Stimulated activated CD4-positive, alpha-beta T cell treated with anti-CD3 and anti-CD28 coated beads, Interleukin-12 subunit alpha, Interleukin-12 subunit beta, amount 100 ng/mL, for 48 hours (primary cell): ENCODE measurements around the gene EXO1.

Experiments
- DNase-seq, 3 donors: peaks; one replicate each; pipeline ENCODE4 v3.0.0-alpha.2; 2020; ENCODE audit warnings: low read depth in 2 of 3, low spot score in 1 of 3

The EXO1 gene

DNA sequence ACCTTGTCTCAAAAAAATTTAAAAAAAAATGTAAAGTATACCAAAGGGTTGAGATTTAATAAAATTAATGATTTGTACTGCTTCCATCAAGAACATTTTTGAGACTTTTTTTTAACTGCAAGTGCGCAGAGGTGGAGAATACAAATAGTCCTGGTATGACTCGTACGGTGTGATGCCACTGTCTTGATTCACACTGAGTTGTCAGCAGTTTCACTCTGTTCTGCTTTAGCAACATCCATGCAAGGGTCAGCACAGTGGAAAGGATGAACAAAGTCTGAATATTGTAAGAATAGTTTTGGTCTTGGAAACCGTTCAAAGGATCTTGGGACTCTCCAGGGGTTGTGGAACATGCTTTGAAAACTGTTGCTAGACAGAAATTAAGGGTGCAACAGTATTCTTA lies 40.2 kb downstream of the EXO1 start:
- DNase-seq, result no peak

DNA sequence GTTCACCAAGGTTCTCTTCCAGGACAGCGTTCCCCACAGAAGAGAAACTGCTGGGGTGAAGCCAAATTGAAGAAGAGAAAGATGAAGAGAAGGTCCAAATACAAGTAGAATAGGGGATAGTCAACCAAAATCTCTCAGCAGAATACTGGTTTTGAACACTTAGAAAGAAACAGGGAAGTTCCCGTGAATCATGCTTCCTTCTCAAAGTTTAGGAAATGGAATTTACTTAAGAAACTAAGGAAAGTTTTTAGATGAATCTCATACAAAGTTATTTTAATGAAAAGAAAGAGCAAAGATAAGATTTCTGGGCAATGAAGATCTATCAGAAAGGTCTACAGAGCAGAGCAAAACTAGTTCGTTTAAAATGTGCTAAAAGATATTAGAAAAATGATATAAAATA lies 43.3 kb downstream of the EXO1 start:
- DNase-seq, result no peak

DNA sequence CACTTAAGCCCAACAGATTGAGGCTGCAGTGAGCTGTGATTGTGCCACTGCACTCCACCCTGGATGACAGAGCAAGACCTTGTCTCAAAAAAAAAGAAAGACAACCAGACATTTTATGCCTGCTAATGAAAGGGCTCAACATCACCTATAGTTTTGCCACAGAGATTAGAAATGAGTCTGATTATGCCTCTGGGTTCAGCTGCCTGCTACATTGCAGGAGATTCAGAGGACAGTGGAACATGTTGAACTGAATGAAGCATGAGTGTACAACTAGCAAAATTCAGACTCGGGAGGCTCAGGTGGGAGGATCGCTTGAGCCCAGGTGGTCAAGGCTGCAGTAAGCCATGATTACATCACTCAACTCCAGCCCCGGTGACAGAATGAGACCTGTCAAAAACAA lies 46.0 kb downstream of the EXO1 start:
- DNase-seq, result no peak

DNA sequence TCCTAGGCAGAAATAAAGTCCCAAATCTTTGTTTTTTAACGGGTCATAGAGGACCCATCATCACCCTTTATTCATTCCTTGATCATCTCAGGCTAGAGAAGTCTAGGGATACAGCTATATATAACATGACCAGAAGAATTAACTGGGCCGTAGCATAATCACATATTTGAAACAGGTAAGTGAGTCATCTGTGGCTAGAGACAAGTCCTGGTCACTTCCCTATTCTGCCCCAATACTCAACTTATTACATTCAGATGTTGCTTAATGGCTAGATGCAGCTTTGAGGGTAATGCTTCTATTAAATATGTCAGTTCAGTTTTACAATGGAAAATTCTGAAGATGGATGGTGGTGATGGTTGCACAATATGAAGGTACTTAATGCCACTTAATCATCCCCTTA lies 47.0 kb downstream of the EXO1 start:
- no peak for DNase-seq

DNA sequence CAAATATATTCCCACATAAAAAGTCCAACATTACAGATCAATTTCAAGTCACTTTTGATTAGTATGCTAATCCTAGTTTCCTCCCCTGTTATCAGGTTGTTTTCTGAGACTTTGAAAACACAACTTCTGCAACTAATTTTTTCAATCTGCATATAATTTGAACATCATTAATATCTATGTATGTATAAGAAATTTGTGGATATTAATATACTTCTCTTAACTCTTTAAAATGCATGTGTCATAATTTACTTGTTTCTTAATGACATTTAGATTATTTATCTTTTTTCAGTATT lies 48.6 kb downstream of the EXO1 start:
- DNase-seq, result no peak

DNA sequence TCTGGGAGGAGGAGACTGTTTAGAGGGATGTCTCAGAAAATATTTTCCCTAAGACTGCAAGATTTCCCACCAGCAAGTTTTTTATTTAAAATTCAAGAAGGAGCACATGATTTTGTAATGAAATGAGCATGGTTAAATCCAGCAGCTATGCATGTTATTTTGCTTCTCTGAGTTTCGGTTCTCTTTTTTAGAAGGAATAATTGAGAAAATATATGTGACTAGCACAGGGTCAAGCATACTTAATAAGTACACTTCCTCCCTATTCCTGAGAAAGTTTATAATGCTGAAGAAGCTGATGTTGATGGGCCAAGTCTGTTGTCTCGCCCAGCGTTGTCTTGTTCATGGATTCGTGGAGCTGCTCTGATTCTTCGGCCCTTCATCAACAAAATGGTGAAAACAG lies 51.2 kb downstream of the EXO1 start:
- no peak for DNase-seq

DNA sequence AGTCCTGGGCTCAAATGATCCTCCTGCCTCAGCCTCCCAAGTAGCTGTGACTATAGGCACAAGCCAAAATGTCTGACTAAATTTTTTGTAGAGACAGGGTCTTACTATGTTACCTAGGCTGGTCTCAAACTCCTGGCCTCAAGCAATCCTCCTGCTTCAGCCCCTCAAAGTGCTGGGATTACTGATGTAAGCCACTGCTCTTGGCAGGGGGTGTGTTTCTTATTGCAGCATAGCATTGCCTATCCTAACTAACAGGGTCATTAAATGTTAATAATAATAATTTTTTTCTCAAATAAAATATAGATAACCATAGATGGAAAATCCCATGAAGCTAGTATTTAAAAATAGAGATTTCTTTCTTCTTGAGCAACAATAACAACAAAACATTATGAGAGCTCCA lies 52.4 kb downstream of the EXO1 start:
- DNase-seq, result no peak

DNA sequence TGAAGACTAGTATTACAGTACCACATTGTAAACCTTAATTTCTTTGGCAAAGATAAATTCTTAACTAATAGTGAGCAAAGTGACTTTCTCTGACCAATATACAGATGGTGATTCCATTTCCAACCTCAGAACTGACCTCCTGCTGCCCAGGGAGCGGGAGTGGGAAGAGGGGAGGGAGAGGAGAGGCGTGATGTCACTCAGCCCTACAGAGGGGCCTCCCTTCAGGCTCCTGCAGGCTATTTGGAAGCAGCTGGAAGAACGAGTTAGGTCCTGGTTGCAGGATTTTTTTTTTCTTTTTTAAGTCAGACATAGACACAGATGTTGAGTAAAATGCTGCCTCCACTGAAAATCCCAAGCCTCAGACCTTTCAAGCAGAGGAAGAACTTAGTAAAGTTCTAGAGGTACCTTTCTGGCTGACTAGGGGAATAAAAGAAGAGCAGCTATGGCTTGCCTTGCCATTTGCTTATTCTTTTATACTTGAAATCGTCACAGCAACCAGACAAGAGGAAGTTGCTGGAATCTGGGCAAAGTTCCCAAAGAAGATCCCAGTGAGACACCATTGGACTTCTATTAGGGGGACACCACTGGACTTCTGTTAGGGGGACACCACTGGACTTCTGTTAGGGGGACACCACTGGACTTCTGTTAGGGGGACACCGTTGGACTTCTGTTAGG lies 54.5 kb downstream of the EXO1 start:
- no peak for DNase-seq

DNA sequence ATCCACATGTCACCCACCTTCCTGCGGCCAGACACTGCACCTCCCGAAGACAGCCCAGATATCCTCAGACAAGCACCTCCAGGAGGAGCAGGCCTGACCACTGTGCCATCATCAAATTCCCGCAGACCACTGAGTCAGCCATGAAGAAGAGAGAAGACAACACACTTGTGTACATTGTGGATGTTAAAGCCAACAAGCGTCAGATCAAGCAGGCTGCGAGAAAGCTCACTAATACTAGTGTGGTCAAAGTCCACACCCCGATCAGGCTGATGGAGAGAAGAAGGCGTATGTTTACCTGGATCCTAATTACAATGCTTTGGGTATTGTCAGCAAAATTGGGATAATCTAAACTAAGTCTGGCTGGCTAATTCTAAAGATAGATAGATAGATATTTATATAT lies 68.2 kb downstream of the EXO1 start:
- DNase-seq, result no peak

DNA sequence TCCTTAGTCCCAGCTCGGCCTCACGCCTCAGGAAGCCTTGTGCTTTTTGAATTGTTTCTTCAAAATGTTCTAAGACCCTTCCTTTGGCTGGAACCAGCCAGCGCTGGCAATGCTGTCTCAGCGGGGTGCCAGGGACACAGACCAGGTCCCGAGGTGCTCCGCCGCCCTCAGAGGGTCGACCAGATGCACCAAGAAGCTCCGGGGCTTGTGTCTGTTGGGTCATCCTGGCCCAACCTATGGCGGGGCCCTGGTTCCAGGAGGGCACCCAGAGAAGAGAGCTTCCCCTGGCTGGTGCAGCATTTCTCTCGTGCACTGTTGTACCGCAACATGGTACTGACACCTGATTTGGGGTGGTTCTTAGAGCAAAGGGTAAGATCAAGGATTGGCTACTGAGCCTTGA lies 69.5 kb downstream of the EXO1 start:
- DNase-seq, result no peak

DNA sequence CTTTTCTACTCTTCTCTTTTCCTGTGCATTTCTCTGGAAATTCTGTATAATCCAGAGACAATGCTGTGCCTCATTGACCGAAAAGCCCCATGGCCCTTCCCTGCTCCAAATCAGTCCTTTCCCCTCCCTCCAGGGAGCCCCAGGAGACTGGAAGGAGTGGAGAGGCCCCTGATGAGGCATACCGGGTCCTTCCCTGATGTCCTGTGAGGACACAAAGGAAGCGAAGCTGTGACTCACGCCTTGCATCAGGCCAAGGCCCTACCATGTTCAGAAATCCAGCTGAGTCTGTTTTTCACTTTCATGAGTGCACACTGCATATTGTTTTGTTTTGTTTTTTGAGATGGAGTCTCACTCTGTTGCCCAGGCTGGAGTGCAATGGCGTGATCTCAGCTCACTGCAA lies 70.9 kb downstream of the EXO1 start:
- DNase-seq, result no peak

DNA sequence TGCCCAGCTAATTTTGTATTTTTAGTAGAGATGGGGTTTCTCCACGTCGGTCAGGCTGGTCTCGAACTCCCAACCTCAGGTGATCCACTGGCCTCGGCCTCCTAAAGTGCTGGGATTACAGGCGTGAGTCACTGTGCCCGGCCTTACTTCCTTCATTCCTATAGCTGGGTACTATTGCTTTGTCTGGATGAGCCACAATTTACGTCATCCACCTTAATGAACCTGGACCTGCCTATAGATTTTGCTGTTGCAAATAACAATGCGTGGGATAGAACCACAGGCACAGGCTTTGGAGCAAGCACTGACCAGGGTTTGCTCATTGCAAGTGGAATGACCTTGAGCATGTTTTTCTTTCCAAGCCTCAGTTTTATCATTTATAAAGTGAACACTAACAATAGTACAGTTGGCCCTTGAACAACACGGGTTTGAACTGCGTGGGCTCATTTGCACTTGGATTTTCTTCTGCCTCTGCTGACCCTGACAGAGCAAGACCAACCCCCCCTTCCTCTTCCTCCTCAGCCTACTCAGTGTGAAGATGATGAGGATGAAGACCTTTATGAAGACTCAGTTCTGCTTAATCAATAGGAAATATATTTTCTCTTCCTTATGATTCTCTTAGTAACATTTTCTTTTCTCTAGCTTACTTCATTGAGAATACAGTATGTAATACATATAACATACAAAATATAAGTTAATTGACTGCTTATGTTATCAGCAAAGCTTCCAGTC lies 76.2 kb downstream of the EXO1 start:
- no peak for DNase-seq

DNA sequence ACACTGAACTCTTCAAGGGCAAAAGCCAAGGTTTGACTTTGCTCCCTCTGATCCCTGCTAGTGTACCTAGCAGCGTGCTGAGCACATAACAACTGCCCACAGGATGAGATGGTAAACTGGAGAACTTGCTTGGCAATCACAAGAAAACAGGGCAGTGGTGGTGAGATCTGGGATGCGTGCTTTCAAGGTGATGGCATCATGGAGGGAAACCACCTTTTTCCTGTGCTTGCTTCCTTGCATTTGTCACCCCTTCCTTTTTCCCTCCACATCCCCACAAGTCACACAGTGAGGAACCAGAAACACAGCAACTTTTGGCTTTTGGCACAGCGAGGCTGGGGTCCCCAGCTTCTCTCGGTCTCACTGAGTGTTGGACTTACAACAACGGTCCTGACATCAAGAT lies 78.1 kb downstream of the EXO1 start:
- no peak for DNase-seq

DNA sequence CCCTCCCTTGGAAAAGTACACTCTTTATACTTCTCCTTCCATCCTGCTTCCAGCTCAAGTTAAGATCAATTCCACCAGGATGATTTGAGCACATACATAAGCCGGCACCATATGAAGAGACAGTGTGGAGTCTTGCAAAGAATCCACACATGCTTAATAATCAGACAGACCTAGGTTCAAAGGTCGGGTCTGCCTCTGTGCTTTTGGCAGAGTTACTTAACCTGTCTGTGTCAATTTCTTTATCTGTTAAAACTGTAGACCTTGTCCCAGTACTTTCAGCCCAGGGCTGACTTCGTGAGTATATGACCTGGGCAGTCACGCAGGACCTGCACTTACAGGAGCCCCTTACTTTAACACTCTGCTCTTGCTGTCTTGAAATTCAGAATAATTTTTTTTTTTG lies 79.3 kb downstream of the EXO1 start:
- no peak for DNase-seq

DNA sequence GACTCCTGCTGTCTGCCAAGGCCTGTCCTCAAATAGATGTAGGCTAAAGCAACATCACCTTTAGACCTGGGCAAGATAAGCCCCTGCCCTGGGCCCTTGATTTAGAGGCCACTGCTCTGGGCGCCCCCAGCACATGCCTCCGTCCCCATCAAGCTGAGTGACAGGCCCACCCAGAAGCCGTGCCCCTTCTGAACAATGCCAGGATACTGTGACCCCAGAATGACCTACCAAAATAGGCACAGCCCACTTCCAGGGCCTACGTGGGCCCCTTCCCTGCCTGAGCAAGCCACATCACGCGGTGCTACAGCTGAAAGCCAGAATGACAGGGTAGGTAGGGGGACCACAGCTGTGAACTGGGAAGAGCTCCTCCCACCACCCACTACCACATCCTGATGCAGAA lies 84.8 kb downstream of the EXO1 start:
- DNase-seq, result no peak

DNA sequence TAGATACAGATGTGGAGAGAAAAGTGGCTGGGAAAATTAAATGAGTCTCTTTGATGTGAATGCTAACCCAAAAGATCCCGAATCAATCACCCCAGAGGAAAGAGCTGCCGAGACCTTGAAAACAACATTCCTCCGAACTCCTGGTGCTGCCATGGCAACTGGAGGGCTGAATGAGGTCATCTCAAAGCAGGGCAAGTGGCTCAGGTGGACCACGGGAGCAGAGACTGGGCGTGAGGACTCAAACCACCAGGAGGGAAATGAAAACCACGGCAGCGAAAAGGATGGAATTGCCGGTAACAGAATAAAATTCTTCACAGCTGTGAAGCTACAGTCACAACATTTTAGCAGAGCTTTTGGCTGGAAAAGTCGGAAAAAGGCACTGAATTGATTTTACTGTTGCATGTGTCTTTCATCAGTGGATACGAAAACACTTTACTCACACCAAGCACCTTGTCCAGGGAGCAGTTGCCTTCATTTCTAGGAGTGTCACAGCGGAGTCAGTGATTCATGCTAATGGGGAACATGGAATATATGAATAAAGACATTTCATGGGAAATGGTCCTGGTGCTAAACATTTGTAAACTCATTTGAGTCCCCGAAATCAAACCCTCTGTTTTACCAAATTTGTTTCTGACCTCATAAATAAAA lies 86.3 kb downstream of the EXO1 start:
- DNase-seq, result no peak

DNA sequence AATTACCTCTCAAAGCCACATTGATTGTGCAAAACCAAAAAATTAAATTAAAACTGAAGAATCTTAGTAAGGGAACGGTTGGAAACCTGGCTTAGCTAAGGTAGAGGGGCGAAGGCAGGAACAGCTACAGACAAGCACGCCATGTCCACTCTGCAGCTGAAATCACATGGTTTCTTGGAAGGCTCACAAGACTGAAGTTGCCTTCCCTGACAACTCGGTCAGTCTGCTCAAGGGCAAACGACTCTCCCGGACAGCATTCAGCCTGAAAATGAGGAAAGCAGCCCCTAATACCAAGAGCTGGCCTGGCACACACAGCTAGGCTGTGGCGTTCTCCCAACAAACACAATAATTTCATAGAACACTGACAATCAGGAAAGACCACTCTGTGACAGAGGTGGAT lies 86.9 kb downstream of the EXO1 start:
- DNase-seq, result no peak
